Lung microvascular endothelial cell (primary cell): Measurements from ENCODE around the gene LPXN. TPM values are rescaled to one million over a fixed set of nuclear protein-coding genes. Genes with fewer than 3 reads are reported as not detected.
A peak's percentile ranks its signal among the peaks of the same experiment; 100 is the strongest.
"Not testable (repeated sequence)": the region's sequence is repeated elsewhere in the genome, so short reads cannot be mapped to it uniquely, and the experiment has no call there.

Source experiments
- DNase-seq, 2 donors: peaks; one replicate each; pipeline versions ENCODE4 v3.0.0 to v3.0.0-alpha.2; 2010; ENCODE audit warnings: low read depth in 2 of 2
- total RNA-seq: library from RNA; depleted of rRNA; stranded (reverse); fragments of >200 nt; gene quantifications from 2 replicates; pipeline ENCODE4 v1.2.1, GENCODE V29; 2014

LPXN gene
- total RNA-seq, 1 donor from 2014 or later: 2.0 TPM

GRCh38 chr11:58579192-58580129, 3.8 kb upstream of the LPXN start:
- peak; percentile 94 to 96 for DNase-seq

GRCh38 chr11:58578635-58579191, 3.1 kb upstream of the LPXN start, which contains the start of gene ZFP91:
Gene ZFP91 (plus strand): TSS chr11:58579063. CDS start chr11:58579282, 219 bp downstream.
- peak; percentile 98 to 99 for DNase-seq

GRCh38 chr11:58578136-58578634, 2.5 kb upstream of the LPXN start:
- DNase-seq: peak; percentile 97 to 99

GRCh38 chr11:58577555-58578135, 2.0 kb upstream of the LPXN start:
- peak; percentile 63 to 97 for DNase-seq

- DNase-seq: peak; percentile 48 to 61
Observed at GRCh38 chr11:58576887-58577471, 1.3 kb upstream of the LPXN start.

- peak in 1 of 2 donors; percentile 20 for DNase-seq
Observed at GRCh38 chr11:58574881-58575280, 775 bp downstream of the LPXN start.

- peak; percentile 45 to 88 for DNase-seq
Observed at GRCh38 chr11:58573451-58574104, 2.1 kb downstream of the LPXN start.

GRCh38 chr11:58572906-58573305, 2.8 kb downstream of the LPXN start:
- not testable (repeated sequence) for DNase-seq

GRCh38 chr11:58567889-58568512, 7.7 kb downstream of the LPXN start:
- peak; percentile 68 to 73 for DNase-seq

- no peak for DNase-seq
Observed at GRCh38 chr11:58564231-58564630, 11.4 kb downstream of the LPXN start.

GRCh38 chr11:58562375-58562800, 13.3 kb downstream of the LPXN start:
- DNase-seq: no peak

- DNase-seq: no peak
Observed at GRCh38 chr11:58561394-58562098, 14.1 kb downstream of the LPXN start.

- DNase-seq: no peak
Observed at GRCh38 chr11:58560842-58561241, 14.8 kb downstream of the LPXN start.

- DNase-seq: no peak
Observed at GRCh38 chr11:58549644-58550043, 26.0 kb downstream of the LPXN start.

- no peak for DNase-seq
Observed at GRCh38 chr11:58546841-58547240, 28.8 kb downstream of the LPXN start.

- DNase-seq: no peak
Observed at GRCh38 chr11:58531865-58532341, 43.8 kb downstream of the LPXN start.

- DNase-seq: no peak
Observed at GRCh38 chr11:58530236-58530635, 45.4 kb downstream of the LPXN start.

GRCh38 chr11:58527429-58527828, 48.2 kb downstream of the LPXN start:
- DNase-seq: no peak

- DNase-seq: peak in 1 of 2 donors; percentile 53
Observed at GRCh38 chr11:58526721-58527120, 48.9 kb downstream of the LPXN start.
